Non-pigmented ciliary epithelial cell (primary cell): ENCODE measurements around the gene TBC1D10B.
"Not testable (repeated sequence)": the region's sequence is repeated elsewhere in the genome, so short reads cannot be mapped to it uniquely, and the experiment has no call there.

ENCODE experiments used
- DNase-seq: peaks from one replicate; pipeline ENCODE4 v3.0.0-alpha.2; 2010; ENCODE audit warnings: low read depth

Gene TBC1D10B

GRCh38 chr16:30354423-30355143 is 15.7 kb downstream of the TBC1D10B start:
- DNase-seq: no peak

GRCh38 chr16:30353438-30354129 is 16.7 kb downstream of the TBC1D10B start:
- DNase-seq: no peak

DNA sequence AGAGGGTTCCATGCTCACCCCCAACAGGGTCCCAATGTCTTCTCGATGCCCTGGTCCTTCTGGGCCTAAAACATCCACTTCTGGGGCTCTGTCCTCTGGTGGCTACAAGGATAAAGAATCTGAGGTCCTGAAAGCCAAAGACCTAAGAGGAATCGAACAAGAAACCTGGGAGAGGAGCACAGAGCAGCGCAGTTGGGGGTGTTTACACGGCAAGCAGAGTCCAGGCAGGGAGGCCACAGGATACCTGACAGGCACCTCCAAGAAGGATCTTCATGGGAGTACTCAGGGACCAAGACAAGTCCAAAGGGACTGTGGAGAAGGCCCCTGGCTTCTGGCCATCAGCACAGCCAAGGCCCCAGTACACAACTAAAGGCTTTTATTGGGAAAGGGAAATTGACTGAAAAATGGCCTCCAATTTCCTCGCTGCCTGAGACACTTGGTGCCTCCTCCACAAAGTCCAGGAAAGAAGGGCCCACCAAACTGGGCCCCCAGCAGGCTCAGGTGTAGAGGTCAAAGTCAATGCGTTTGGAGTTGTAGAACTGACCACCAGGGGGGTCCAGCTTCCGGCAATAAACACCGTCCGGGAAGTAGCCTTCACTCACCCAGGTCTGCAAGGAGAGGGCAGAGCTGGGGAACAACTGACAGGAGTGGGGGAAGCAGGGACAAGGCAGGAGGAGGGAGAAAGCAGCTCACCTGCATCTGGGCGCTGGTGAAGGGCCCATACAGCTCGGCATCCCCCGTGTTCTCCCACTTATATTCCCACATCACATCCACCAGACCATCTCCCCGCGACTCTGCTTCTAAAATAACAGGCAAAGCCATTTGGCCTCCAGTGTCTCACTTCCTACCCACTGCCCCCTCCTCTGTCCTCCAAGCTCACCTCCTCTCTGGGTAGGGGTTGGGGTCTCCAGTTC is 17.5 kb downstream of the TBC1D10B start:
- DNase-seq: no peak

DNA sequence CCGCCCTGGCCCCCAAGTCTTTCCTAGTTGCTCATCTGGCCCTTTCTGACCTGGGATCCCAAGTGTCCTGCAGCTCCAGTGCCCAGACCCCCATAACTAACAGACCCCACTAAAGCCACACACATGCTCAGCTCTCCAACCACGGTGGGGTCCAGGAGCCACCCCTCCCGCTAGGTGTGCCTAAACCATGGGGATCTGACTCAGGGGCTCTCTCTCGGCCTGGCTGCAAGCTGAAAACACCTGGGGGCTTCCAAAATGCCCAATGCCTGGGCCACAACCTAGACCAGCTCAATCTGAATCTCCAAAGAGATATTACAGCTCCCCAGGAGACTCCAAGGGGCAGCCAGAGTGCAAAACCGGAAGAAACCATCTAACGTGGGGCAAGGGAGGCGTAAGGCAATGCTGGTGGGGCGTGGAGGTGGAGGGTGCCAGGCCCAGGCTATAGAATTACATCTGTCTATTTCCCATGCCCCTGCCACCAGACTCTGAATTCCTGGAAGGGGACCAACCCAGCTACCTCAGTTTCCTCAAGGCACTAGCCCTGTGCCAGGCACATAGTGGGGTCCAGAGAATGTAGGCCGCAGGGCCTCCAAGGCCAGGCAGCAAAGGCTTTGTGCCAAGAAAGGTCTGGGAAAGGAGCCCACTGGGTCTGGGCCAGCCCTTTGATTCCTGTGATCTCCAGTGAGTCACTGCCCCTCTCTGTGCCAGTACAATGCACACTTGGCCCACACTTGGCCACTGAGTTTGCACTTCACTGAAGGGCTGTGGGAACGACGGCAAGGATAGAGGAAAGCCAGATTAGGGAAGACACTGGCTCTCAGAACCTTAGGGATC is 18.5 kb downstream of the TBC1D10B start:
- DNase-seq: peak; percentile 27

DNA sequence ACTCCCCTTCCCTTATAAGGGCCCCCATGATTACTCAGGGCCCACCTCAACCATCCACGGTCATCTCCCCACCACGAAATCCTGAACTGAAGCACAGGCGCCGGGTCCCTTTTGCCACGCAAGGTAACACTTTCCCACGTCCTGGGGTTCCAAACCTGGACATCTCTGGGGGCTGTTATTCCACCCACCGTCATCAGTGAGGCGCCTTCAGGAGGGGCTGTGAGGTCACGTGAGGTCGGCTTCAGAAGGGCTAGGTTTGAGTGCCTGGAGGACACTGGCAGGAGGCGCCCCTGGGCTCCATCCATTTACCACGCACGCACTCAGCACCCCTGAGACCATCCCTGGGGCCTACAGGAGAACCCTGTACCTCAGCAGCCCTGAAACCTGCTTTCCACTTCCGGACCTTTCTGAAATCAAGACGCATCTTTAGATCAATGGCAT is 19.3 kb downstream of the TBC1D10B start:
- no peak for DNase-seq

GRCh38 chr16:30350134-30350871 is 20.0 kb downstream of the TBC1D10B start:
- DNase-seq: no peak

GRCh38 chr16:30349675-30350074 is 20.6 kb downstream of the TBC1D10B start:
- no peak for DNase-seq

- DNase-seq: no peak
These were observed 21.4 kb downstream of the TBC1D10B start for GRCh38 chr16:30348929-30349328.

- no peak for DNase-seq
These were observed 22.2 kb downstream of the TBC1D10B start for GRCh38 chr16:30348113-30348512.

DNA sequence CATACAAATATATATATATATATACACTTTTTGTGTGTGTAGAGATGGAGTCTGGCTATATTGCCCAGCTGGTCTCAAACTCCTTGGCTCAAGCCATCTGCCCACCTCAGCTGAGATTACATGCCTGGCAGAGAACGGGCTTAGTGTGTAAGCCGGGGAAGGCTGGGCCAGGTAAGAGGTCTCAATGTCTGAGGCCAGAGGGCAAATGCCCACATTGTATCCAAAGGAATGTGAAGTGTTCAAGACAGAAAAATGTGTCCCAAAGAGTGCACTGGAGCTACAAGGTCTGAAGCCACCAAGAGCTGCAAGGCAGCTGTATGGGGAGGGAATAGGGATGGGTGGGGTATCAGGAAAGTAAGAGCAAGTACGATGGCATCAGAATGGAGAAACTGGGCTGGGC is 24.0 kb downstream of the TBC1D10B start:
- DNase-seq: no peak

- not testable (repeated sequence) for DNase-seq
These were observed 26.8 kb downstream of the TBC1D10B start for GRCh38 chr16:30343491-30343820.

GRCh38 chr16:30342751-30343490 is 27.4 kb downstream of the TBC1D10B start:
- DNase-seq: no peak

DNA sequence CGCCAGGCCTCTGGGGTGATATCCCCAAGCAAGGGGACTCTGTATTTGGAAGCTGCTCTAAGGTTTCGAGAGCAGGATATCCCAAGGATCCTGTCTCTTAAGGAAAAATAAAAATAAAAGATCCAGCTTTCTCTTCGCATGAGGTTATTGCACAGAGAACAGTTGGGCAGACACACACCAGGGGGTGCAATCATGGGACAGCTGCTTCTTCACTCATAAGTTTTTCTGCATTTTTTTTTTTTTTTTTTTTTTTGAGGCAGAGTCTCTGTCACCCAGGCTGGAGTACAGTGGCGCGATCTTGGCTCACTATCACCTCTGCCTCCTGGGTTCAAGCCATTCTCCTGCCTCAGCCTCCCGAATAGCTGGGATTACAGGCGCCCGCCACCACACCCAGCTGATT is 28.3 kb downstream of the TBC1D10B start:
- DNase-seq: not testable (repeated sequence)

DNA sequence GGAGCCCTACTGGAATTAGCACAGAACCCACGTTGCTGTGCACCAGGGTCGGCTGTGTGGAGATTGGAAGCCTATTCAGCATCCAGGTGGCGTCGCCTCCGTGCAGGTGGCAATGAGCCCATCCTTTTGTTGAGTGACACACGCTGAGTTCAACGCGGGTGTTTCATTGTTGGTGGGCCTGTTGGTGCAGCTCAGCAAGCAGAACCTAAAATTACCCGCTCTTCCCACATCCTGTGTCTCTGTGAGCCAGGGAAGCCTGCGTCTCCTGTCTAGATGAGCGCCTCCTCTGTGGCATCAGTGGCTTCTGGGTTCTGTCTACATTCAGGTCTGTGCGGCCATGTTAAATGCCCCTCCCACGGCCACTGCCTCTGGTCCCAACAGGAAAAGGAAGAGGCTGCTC is 29.7 kb downstream of the TBC1D10B start:
- no peak for DNase-seq

DNA sequence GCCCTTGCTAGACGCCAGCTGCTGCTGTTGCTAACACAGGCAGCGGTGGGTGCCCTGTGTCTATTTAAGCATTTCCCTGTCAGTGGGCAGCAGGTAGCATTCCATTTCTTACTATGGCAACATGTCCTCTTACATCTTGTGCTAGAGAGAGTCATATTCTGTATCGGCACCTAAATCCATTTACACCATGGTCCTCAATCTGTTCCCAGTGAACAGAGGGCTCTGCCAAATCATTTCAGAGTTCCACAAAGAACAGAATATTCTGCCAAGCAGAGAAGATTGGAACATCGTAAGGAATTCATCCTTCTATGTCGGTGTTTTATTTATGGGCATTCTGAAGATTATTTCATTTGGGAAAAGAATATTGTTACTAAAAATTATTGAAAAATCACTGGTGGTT is 31.6 kb downstream of the TBC1D10B start:
- not testable (repeated sequence) for DNase-seq

GRCh38 chr16:30337964-30338357 is 32.3 kb downstream of the TBC1D10B start:
- DNase-seq: not testable (repeated sequence)

- DNase-seq: no peak
These were observed 34.5 kb downstream of the TBC1D10B start for GRCh38 chr16:30335598-30336474.

DNA sequence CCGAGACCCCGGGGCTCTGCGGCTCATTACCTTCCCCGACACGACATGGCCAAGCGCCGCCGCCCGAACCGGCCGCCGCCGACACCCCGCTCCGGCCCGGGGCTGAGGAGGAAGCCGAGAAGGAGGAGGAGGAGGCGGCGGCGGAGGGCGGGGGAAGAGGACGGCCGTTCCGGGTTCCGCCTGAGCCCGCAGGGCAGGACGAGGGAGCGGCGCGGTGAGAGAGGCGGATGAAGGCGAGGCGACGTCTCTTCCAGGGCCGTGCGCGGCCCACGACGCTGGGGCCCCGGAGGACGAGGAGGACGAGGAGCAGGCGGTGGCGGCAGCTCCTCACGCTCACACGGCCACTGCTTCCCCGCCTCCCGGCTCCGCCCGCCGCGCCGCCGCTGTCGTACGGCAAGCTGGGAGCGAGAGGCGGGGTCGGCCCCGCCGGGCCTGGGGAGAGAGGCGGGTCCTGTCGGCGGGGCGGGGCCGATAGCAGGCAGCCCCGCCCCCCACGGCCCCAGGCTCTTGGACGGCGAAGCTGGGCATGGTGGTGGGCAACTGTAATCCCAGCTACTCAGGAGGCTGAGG is 35.2 kb downstream of the TBC1D10B start:
- DNase-seq: not testable (repeated sequence)

GRCh38 chr16:30334473-30334989 is 35.8 kb downstream of the TBC1D10B start:
- not testable (repeated sequence) for DNase-seq
